HCT116 (cell line): ENCODE results near the gene UNC5C.

Experiments
- CTCF ChIP-seq, 3 experiments: fragments of 200-600 bp in 1 of 3; sonication (generic) in 1 of 3; IDR thresholded peaks in 2 of 3; conservative IDR thresholded peaks in 1 of 3; 2 replicates each; pipeline ENCODE4 v1.5.1; 2012 to 2017; ENCODE audit warnings: low read depth in 2 of 3, low read length in 2 of 3, antibody characterized with exemption in 1 of 3, borderline replicate concordance in 1 of 3, control low read depth in 1 of 3, mild to moderate bottlenecking in 1 of 3, mixed read lengths in 1 of 3, mixed run types in 1 of 3, moderate library complexity in 1 of 3; ENCODE audit not compliant: insufficient read depth in 1 of 3
- EZH2 ChIP-seq: fragments of 200-600 bp; sonication (generic); IDR thresholded peaks from 2 replicates; pipeline ENCODE4 v1.6.1; 2017; ENCODE audit warnings: antibody characterized with exemption, mixed run types
- EZH2phosphoT487 ChIP-seq: fragments of 200-600 bp; IDR thresholded peaks from 2 replicates; pipeline ENCODE4 v1.6.1; 2018; ENCODE audit warnings: antibody characterized with exemption, borderline replicate concordance
- JUND ChIP-seq: IDR thresholded peaks from 2 replicates; pipeline ENCODE4 v1.6.1; 2012
- MAX ChIP-seq: IDR thresholded peaks from 2 replicates; pipeline ENCODE4 v1.6.1; 2012
- REST ChIP-seq: IDR thresholded peaks from 2 replicates; pipeline ENCODE4 v1.6.1; 2012; ENCODE audit warnings: low read depth
- SRF ChIP-seq: IDR thresholded peaks from 2 replicates; pipeline ENCODE4 v1.6.1; 2012; ENCODE audit warnings: low read depth

- no peak for TF ChIP-seq CTCF (IDR thresholded peaks at IDR 0.05 in 2 of 3, conservative IDR thresholded peaks at IDR 0.05 in 1 of 3; ENCODE audit: borderline replicate concordance in 1 of 3, insufficient read depth in 1 of 3, low read depth in 2 of 3, low read length in 2 of 3)
- TF ChIP-seq SRF: no peak
- no peak for TF ChIP-seq JUND
- no peak for TF ChIP-seq EZH2
- TF ChIP-seq REST: no peak
- no peak for TF ChIP-seq EZH2phosphoT487
- TF ChIP-seq MAX: no peak
Observed at GRCh38 chr4:95428291-95429070, 120.3 kb downstream of the UNC5C start.
